IMR-90 (cell line): Measurements from ENCODE around the gene ECPAS. TPM values are rescaled to one million over a fixed set of nuclear protein-coding genes. Genes with fewer than 3 reads are reported as not detected.

Source experiments
- ATAC-seq: fragments of 200-7000 bp; cut with Tn5 transposase; 2 replicates; pipeline ENCODE4 v1.9.1; 2020; ENCODE audit warnings: low read depth, mild to moderate bottlenecking, moderate library complexity
- BruUV-seq: library from RNA; stranded (reverse); fragments of 400-500 nt; replicated peaks from 2 replicates; lab custom pipeline; 2021; lab: Mats Ljungman, UMichigan
- CTCF ChIA-PET: fragments of 300-600 bp; formaldehyde crosslinking; extraction: SDS; loops from one replicate; lab custom pipeline; 2021; ENCODE audit warnings: antibody characterized with exemption; lab: Yijun Ruan, JAX
- POLR2A ChIA-PET: fragments of 300-600 bp; sonication (Branson Sonifier 250); formaldehyde crosslinking; loops from one replicate; lab custom pipeline; 2022; ENCODE audit warnings: antibody characterized with exemption; ENCODE audit not compliant: unreplicated experiment; lab: Charles Lee
- DNase-seq: peaks from one replicate; pipeline ENCODE4 v3.0.0; 2013
- H2AFZ ChIP-seq: replicated peaks from 2 replicates; pipeline ENCODE3; 2013; ENCODE audit warnings: low read length, mild to moderate bottlenecking; ENCODE audit not compliant: poor library complexity
- H2AK5ac ChIP-seq: 2 replicates; pipeline ENCODE4 v1.6.1; 2013; ENCODE audit warnings: low read depth, low read length, inconsistent platforms
- H2AK9ac ChIP-seq: replicated peaks from 2 replicates; pipeline ENCODE3; 2013; ENCODE audit warnings: mild to moderate bottlenecking, low read depth, low read length, moderate library complexity; ENCODE audit not compliant: poor library complexity
- H2BK120ac ChIP-seq: 2 replicates; pipeline ENCODE4 v1.6.1; 2013; ENCODE audit warnings: low read depth, low read length, inconsistent platforms
- H2BK15ac ChIP-seq: 3 replicates; pipeline ENCODE4 v1.6.1; 2013; ENCODE audit warnings: low read depth, low read length, inconsistent platforms
- H2BK20ac ChIP-seq: 2 replicates; pipeline ENCODE4 v1.6.1; 2013; ENCODE audit warnings: low read depth, mild to moderate bottlenecking, inconsistent platforms, low read length, moderate library complexity
- H2BK5ac ChIP-seq: 2 replicates; pipeline ENCODE4 v1.6.1; 2013; ENCODE audit warnings: mild to moderate bottlenecking, low read depth, low read length, inconsistent platforms; ENCODE audit not compliant: poor library complexity, severe bottlenecking
- H3K14ac ChIP-seq: replicated peaks from 2 replicates; pipeline ENCODE4 v1.6.1; 2013; ENCODE audit warnings: low read depth, low read length, inconsistent platforms
- H3K18ac ChIP-seq: 2 replicates; pipeline ENCODE4 v1.6.1; 2013; ENCODE audit warnings: low read depth, low read length, control low read depth
- H3K23ac ChIP-seq: 2 replicates; pipeline ENCODE4 v1.6.1; 2013; ENCODE audit warnings: low read depth, low read length, inconsistent platforms
- H3K27ac ChIP-seq: 2 replicates; pipeline ENCODE4 v1.5.1; 2013; ENCODE audit warnings: mild to moderate bottlenecking, control low read depth, low read length; ENCODE audit not compliant: insufficient read depth
- H3K27me3 ChIP-seq: 2 replicates; pipeline ENCODE4 v1.6.1; 2013; ENCODE audit warnings: low read length; ENCODE audit not compliant: control insufficient read depth, insufficient read depth
- H3K36me3 ChIP-seq: 2 replicates; pipeline ENCODE4 v1.6.1; 2013; ENCODE audit warnings: low read length, mixed read lengths; ENCODE audit not compliant: control insufficient read depth, insufficient read depth
- H3K4ac ChIP-seq: 2 replicates; pipeline ENCODE4 v1.6.1; 2013; ENCODE audit warnings: low read depth, low read length, inconsistent platforms
- H3K4me1 ChIP-seq: 2 replicates; pipeline ENCODE4 v1.6.1; 2013; ENCODE audit warnings: low read length, mixed read lengths; ENCODE audit not compliant: control insufficient read depth, insufficient read depth
- H3K4me2 ChIP-seq: 2 replicates; pipeline ENCODE4 v1.6.1; 2013; ENCODE audit warnings: low read depth, mild to moderate bottlenecking, control low read depth, low read length, moderate library complexity
- H3K4me3 ChIP-seq: 2 replicates; pipeline ENCODE4 v1.5.1; 2013; ENCODE audit warnings: low read depth, mild to moderate bottlenecking, control low read depth, low read length, moderate library complexity; ENCODE audit not compliant: insufficient read depth
- H3K56ac ChIP-seq: 2 replicates; pipeline ENCODE4 v1.6.1; 2013; ENCODE audit warnings: low read length, inconsistent platforms; ENCODE audit not compliant: insufficient read depth; ENCODE audit errors: extremely low read depth
- H3K79me1 ChIP-seq, 2 experiments: 2 replicates each; pipeline ENCODE4 v1.6.1; 2013; ENCODE audit warnings: low read length in 2 of 2, inconsistent platforms in 1 of 2, low read depth in 1 of 2
- H3K9ac ChIP-seq: 2 replicates; pipeline ENCODE4 v1.6.1; 2013; ENCODE audit warnings: low read depth, low read length, control low read depth
- H3K9me1 ChIP-seq: 2 replicates; pipeline ENCODE4 v1.6.1; 2013; ENCODE audit warnings: low read length, inconsistent platforms; ENCODE audit not compliant: insufficient read depth
- H3K9me3 ChIP-seq: 2 replicates; pipeline ENCODE4 v1.6.1; 2013; ENCODE audit warnings: low read length; ENCODE audit not compliant: control insufficient read depth, insufficient read depth
- H4K20me1 ChIP-seq: 2 replicates; pipeline ENCODE4 v1.6.1; 2013; ENCODE audit warnings: low read length, inconsistent platforms; ENCODE audit not compliant: insufficient read depth
- H4K5ac ChIP-seq: 2 replicates; pipeline ENCODE4 v1.6.1; 2013; ENCODE audit warnings: mild to moderate bottlenecking, low read depth, low read length, control low read depth
- H4K8ac ChIP-seq, 2 experiments: 2 replicates each; pipeline ENCODE4 v1.6.1; 2013; ENCODE audit warnings: low read depth in 2 of 2, low read length in 2 of 2, control low read depth in 1 of 2, inconsistent platforms in 1 of 2
- H4K91ac ChIP-seq: 2 replicates; pipeline ENCODE4 v1.6.1; 2013; ENCODE audit warnings: low read depth, low read length, inconsistent platforms; ENCODE audit not compliant: insufficient read depth
- BHLHE40 ChIP-seq: fragments of 150-350 bp; IDR thresholded peaks from 2 replicates; pipeline ENCODE4 v1.6.1; 2016; ENCODE audit warnings: mild to moderate bottlenecking, low read depth, low read length
- CEBPB ChIP-seq: IDR thresholded peaks from 2 replicates; pipeline ENCODE4 v1.6.1; 2012; ENCODE audit warnings: low read depth, low read length, improper control_type of control experiment
- MAFK ChIP-seq: IDR thresholded peaks from 2 replicates; pipeline ENCODE4 v1.6.1; 2012; ENCODE audit warnings: low read depth, low read length, improper control_type of control experiment
- RFX5 ChIP-seq: IDR thresholded peaks from 2 replicates; pipeline ENCODE4 v1.8.0; 2012; ENCODE audit warnings: low read depth, mild to moderate bottlenecking, low read length, moderate library complexity
- WGBS, 2 experiments: methylation state at CpG; one replicate each; pipeline versions ENCODE4 v1.1.5 to v1.1.7; 2013; ENCODE audit warnings: missing lambda C conversion rate in 2 of 2; ENCODE audit not compliant: insufficient read length in 1 of 2; ENCODE audit errors: extremely low coverage in 2 of 2; 5-methylcytosine and 5-hydroxymethylcytosine counted together
- dilution Hi-C: fragments of 300-500 bp; cut with HindIII; formaldehyde crosslinking; loops from one replicate; pipeline ENCODE4 v1.14.3; 2018; ENCODE audit warnings: low sequenced_read_pairs; ENCODE audit not compliant: unreplicated experiment
- in situ Hi-C: fragments of 300-500 bp; cut with MboI; formaldehyde crosslinking; loops from 3 replicates; pipeline ENCODE4 v1.14.3; 2019; ENCODE audit warnings: low sequenced_read_pairs, inconsistent platforms, mixed read lengths
- intact Hi-C: fragments of 100-400 bp; cut with micrococcal nuclease; formaldehyde crosslinking; loops from 2 replicates; pipeline ENCODE4 v1.10.0; 2022
- polyA plus RNA-seq, 3 experiments: library from polyadenylated mRNA; depleted of rRNA; stranded (reverse); fragments of >200 nt; gene quantifications; 2 replicates each; pipeline ENCODE4 v1.2.3, GENCODE V29; 2012; ENCODE audit warnings: low replicate concordance in 1 of 3
- total RNA-seq: library from RNA; depleted of rRNA; stranded (reverse); fragments of >200 nt; gene quantifications from 2 replicates; pipeline ENCODE4 v1.2.3, GENCODE V29; 2012
- TF ChIP-seq, protein P1 (sequence below): fragments of 150-350 bp; IDR thresholded peaks from 2 replicates; pipeline ENCODE4 v1.6.1; 2017; ENCODE audit warnings: mild to moderate bottlenecking, antibody characterized with exemption, low read length, low read depth
- TF ChIP-seq, protein P2 (sequence below): fragments of 150-350 bp; IDR thresholded peaks from 2 replicates; pipeline ENCODE4 v1.6.1; 2016; ENCODE audit warnings: low read depth, mild to moderate bottlenecking, low read length, moderate library complexity, borderline replicate concordance
- TF ChIP-seq, protein P3 (sequence below): conservative IDR thresholded peaks from 2 replicates; pipeline ENCODE4 v1.5.1; 2012; ENCODE audit warnings: mild to moderate bottlenecking, low read depth, low read length, improper control_type of control experiment

The ECPAS gene
- total and polyA plus RNA-seq, 2 of the 4 experiments (the other 2 are of a cell fraction): 20.1 to 54.8 TPM

DNA sequence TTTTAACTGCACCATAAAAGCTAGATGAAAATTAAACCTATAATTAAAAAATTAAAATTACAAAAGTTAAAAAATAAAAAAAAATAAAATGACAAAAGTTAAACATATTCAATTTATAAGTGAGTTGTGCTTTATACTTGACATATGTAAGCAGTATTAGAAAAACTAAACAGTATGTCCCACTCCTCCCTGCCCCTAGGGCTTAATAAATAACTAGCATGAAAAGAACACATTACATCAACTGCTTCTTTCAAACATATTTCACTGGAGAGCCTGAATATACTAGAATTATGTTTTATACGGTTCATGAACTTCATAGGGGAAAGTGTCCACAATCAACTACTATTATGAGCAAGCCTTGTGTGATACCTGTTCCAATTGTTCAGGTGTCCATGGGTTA lies 47.6 kb downstream of the ECPAS start:
- POLR2A ChIA-PET: no interaction called here
- Histone ChIP-seq H2BK20ac (no peak overlapping the region), H3K9me3 (no peaks in the 10 kb centered on the region), H2AK5ac (no peak overlapping the region), H3K23ac (no peak overlapping the region), H4K5ac (no peak overlapping the region), H3K14ac (no peak overlapping the region), H2AFZ (no peak overlapping the region), H2BK15ac (no peak overlapping the region), H4K91ac (no peak overlapping the region), H3K27me3 (no peaks in the 10 kb centered on the region), H3K4ac (no peak overlapping the region), H4K8ac (no peak overlapping the region), H3K4me3 (no peak overlapping the region), H3K9ac (no peak overlapping the region), H2BK5ac (no peak overlapping the region), H2AK9ac (no peak overlapping the region), H3K79me1 (peaks cover 7 to 8% of the 10 kb centered on the region in 2 experiments; a peak in 2 of 4 replicates), H3K27ac (no peak overlapping the region), H3K36me3 (peaks cover 19% of the 10 kb centered on the region), H3K18ac (no peak overlapping the region), H3K4me1 (no peaks in the 10 kb centered on the region), H3K4me2 (no peak overlapping the region), H3K56ac (no peak overlapping the region), H3K9me1 (no peaks in the 10 kb centered on the region), H2BK120ac (no peak overlapping the region), H4K20me1 (no peaks in the 10 kb centered on the region)
- ATAC-seq (no peak), DNase-seq (no peak)
- CTCF ChIA-PET: no interaction called here
- intact Hi-C loops (no loop called here), in situ Hi-C loops (no loop called here), dilution Hi-C loops (no loop called here)
- BruUV-seq: no TSS peak
- WGBS, 2 experiments: no CpG with 5 or more reads among the region's 1 CpG
- TF ChIP-seq CEBPB (no peak), RFX5 (no peak), MAFK (no peak), BHLHE40 (no peak)
- TF ChIP-seq, protein P1, sequence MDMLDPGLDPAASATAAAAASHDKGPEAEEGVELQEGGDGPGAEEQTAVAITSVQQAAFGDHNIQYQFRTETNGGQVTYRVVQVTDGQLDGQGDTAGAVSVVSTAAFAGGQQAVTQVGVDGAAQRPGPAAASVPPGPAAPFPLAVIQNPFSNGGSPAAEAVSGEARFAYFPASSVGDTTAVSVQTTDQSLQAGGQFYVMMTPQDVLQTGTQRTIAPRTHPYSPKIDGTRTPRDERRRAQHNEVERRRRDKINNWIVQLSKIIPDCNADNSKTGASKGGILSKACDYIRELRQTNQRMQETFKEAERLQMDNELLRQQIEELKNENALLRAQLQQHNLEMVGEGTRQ: no peak
- TF ChIP-seq, protein P2, sequence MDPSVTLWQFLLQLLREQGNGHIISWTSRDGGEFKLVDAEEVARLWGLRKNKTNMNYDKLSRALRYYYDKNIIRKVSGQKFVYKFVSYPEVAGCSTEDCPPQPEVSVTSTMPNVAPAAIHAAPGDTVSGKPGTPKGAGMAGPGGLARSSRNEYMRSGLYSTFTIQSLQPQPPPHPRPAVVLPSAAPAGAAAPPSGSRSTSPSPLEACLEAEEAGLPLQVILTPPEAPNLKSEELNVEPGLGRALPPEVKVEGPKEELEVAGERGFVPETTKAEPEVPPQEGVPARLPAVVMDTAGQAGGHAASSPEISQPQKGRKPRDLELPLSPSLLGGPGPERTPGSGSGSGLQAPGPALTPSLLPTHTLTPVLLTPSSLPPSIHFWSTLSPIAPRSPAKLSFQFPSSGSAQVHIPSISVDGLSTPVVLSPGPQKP: no peak
- TF ChIP-seq, protein P3, sequence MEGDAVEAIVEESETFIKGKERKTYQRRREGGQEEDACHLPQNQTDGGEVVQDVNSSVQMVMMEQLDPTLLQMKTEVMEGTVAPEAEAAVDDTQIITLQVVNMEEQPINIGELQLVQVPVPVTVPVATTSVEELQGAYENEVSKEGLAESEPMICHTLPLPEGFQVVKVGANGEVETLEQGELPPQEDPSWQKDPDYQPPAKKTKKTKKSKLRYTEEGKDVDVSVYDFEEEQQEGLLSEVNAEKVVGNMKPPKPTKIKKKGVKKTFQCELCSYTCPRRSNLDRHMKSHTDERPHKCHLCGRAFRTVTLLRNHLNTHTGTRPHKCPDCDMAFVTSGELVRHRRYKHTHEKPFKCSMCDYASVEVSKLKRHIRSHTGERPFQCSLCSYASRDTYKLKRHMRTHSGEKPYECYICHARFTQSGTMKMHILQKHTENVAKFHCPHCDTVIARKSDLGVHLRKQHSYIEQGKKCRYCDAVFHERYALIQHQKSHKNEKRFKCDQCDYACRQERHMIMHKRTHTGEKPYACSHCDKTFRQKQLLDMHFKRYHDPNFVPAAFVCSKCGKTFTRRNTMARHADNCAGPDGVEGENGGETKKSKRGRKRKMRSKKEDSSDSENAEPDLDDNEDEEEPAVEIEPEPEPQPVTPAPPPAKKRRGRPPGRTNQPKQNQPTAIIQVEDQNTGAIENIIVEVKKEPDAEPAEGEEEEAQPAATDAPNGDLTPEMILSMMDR: no peak
